KMS-11 (cell line): ENCODE measurements around the gene LRRC63.

Experiments used
- H2AFZ ChIP-seq: fragments of 200-600 bp; sonication (generic); 2 replicates; pipeline ENCODE4 v1.6.1; 2016; ENCODE audit warnings: antibody characterized with exemption, mixed run types, low read depth
- H3K27ac ChIP-seq: fragments of 200-600 bp; sonication (generic); 2 replicates; pipeline ENCODE4 v1.6.1; 2016; ENCODE audit warnings: mild to moderate bottlenecking, mixed run types
- H3K27me3 ChIP-seq: fragments of 200-600 bp; sonication (generic); 2 replicates; pipeline ENCODE4 v1.6.1; 2017; ENCODE audit warnings: mild to moderate bottlenecking, low read depth, mixed run types, moderate library complexity; ENCODE audit not compliant: insufficient read depth
- H3K36me3 ChIP-seq: fragments of 200-600 bp; sonication (generic); 2 replicates; pipeline ENCODE4 v1.6.1; 2017; ENCODE audit warnings: mild to moderate bottlenecking, mixed run types; ENCODE audit not compliant: insufficient read depth
- H3K4me1 ChIP-seq: fragments of 200-600 bp; sonication (generic); 2 replicates; pipeline ENCODE4 v1.6.1; 2016; ENCODE audit warnings: mild to moderate bottlenecking, low read depth, mixed run types; ENCODE audit not compliant: poor library complexity, severe bottlenecking
- H3K4me2 ChIP-seq: fragments of 200-600 bp; sonication (generic); 2 replicates; pipeline ENCODE4 v1.7.0; 2016; ENCODE audit warnings: mild to moderate bottlenecking, mixed run types
- H3K4me3 ChIP-seq: fragments of 200-600 bp; sonication (generic); IDR thresholded peaks from 2 replicates; pipeline ENCODE4 v1.6.1; 2017; ENCODE audit warnings: low read depth, low read length, mixed read lengths; ENCODE audit not compliant: insufficient read depth
- H3K79me2 ChIP-seq: fragments of 200-600 bp; sonication (generic); 2 replicates; pipeline ENCODE4 v1.6.1; 2016; ENCODE audit warnings: low read depth, mixed run types; ENCODE audit not compliant: insufficient read depth
- H3K9ac ChIP-seq: fragments of 200-600 bp; sonication (generic); 2 replicates; pipeline ENCODE4 v1.6.1; 2016; ENCODE audit warnings: mild to moderate bottlenecking, mixed run types
- H4K20me1 ChIP-seq: fragments of 200-600 bp; sonication (generic); 2 replicates; pipeline ENCODE4 v1.6.1; 2016; ENCODE audit warnings: mild to moderate bottlenecking, mixed run types; ENCODE audit not compliant: insufficient read depth
- TF ChIP-seq, protein P1 (sequence below): fragments of 200-600 bp; sonication (generic); conservative IDR thresholded peaks from 2 replicates; pipeline ENCODE4 v1.6.1; 2017; ENCODE audit warnings: low read depth, mild to moderate bottlenecking, antibody characterized with exemption, low read length, moderate library complexity, mixed read lengths

Gene LRRC63

GRCh38 chr13:46311217-46311616 lies 99.5 kb downstream of the LRRC63 start:
- no peak overlapping the region for H2AFZ ChIP-seq
- H3K27ac ChIP-seq: no peak overlapping the region
- H3K4me3 ChIP-seq: no peak overlapping the region
- H4K20me1 ChIP-seq: no peaks in the 10 kb centered on the region
- TF ChIP-seq, protein P1, sequence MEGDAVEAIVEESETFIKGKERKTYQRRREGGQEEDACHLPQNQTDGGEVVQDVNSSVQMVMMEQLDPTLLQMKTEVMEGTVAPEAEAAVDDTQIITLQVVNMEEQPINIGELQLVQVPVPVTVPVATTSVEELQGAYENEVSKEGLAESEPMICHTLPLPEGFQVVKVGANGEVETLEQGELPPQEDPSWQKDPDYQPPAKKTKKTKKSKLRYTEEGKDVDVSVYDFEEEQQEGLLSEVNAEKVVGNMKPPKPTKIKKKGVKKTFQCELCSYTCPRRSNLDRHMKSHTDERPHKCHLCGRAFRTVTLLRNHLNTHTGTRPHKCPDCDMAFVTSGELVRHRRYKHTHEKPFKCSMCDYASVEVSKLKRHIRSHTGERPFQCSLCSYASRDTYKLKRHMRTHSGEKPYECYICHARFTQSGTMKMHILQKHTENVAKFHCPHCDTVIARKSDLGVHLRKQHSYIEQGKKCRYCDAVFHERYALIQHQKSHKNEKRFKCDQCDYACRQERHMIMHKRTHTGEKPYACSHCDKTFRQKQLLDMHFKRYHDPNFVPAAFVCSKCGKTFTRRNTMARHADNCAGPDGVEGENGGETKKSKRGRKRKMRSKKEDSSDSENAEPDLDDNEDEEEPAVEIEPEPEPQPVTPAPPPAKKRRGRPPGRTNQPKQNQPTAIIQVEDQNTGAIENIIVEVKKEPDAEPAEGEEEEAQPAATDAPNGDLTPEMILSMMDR: no peak
- peaks cover 8% of the 10 kb centered on the region for H3K4me1 ChIP-seq
- no peak overlapping the region for H3K9ac ChIP-seq
- H3K36me3 ChIP-seq: no peaks in the 10 kb centered on the region
- H3K4me2 ChIP-seq: no peak overlapping the region
- H3K27me3 ChIP-seq: no peaks in the 10 kb centered on the region
- no peaks in the 10 kb centered on the region for H3K79me2 ChIP-seq

- Histone ChIP-seq H2AFZ (no peak overlapping the region), H3K4me2 (no peak overlapping the region), H3K4me3 (no peak overlapping the region), H3K9ac (no peak overlapping the region), H3K79me2 (no peaks in the 10 kb centered on the region), H4K20me1 (no peaks in the 10 kb centered on the region), H3K27me3 (no peaks in the 10 kb centered on the region), H3K27ac (no peak overlapping the region), H3K4me1 (peaks cover 8% of the 10 kb centered on the region), H3K36me3 (no peaks in the 10 kb centered on the region)
- TF ChIP-seq, protein P1: no peak
Observed at GRCh38 chr13:46313024-46313423, 101.3 kb downstream of the LRRC63 start.

DNA sequence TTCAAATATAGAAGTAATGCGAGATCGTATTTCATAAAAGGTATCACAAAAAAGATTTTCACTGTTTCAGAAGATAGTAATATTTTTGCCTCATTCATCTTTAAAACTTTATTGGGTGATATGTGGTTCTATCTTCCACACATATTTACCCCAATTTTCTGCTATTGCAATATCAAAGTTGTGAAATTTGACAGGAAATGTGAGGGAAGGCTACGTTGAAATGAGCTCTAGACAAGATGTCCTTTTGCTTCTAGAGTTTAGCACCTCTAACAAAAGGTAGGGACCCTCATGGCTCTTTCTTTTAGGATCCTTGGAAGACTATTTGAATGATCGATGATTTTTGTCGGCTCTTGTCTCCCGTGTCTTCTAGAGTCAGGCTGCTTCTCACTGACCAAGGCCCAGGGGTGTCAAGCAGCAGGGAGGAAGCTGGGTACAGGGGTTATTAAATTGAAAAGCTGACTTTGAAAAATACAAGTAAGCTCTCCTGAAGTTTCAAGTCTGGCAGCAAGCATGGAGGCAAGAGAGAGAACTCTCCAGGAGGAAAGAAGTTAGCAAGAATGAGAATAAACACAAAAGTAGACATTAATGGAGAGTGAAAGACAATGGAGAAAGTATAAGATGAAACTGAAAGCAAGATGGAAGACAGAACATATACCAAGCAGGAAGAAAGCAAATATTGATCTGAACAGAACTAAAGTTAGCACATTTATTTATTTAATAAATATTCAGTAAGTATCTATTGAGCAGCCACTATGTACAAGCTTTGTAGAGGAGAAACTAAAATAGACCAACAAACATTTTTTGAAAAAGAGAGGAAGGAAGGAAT lies 101.9 kb downstream of the LRRC63 start:
- Histone ChIP-seq H3K27ac (no peak overlapping the region), H3K4me2 (0 out of 2 replicates have a peak overlapping the region, but pooled peaks have one; percentile 0), H2AFZ (no peak overlapping the region), H3K36me3 (no peaks in the 10 kb centered on the region), H3K79me2 (no peaks in the 10 kb centered on the region), H3K4me1 (peaks cover 8% of the 10 kb centered on the region), H3K9ac (no peak overlapping the region), H3K4me3 (no peak overlapping the region), H3K27me3 (no peaks in the 10 kb centered on the region), H4K20me1 (no peaks in the 10 kb centered on the region)
- TF ChIP-seq, protein P1: no peak

GRCh38 chr13:46314587-46314986 lies 102.9 kb downstream of the LRRC63 start:
- TF ChIP-seq, protein P1: no peak
- no peaks in the 10 kb centered on the region for H3K27me3 ChIP-seq
- no peak overlapping the region for H3K4me3 ChIP-seq
- peaks cover 8% of the 10 kb centered on the region for H3K4me1 ChIP-seq
- no peak overlapping the region for H3K9ac ChIP-seq
- H2AFZ ChIP-seq: no peak overlapping the region
- no peaks in the 10 kb centered on the region for H4K20me1 ChIP-seq
- no peaks in the 10 kb centered on the region for H3K36me3 ChIP-seq
- H3K4me2 ChIP-seq: no peak overlapping the region
- H3K27ac ChIP-seq: no peak overlapping the region
- H3K79me2 ChIP-seq: no peaks in the 10 kb centered on the region
